Activated T-helper 1 cell treated with anti-CD3 and anti-CD28 coated beads, Interleukin-2, amount 50 U/mL, for 16 hours (primary cell): Measurements from ENCODE around the gene YPEL2.
"Not testable (repeated sequence)": the region's sequence is repeated elsewhere in the genome, so short reads cannot be mapped to it uniquely, and the experiment has no call there.

Experiments
- DNase-seq, 2 donors: peaks; one replicate each; pipeline ENCODE4 v3.0.0-alpha.2; 2020; ENCODE audit warnings: low read depth in 1 of 2, low spot score in 1 of 2

YPEL2 gene

GRCh38 chr17:59404471-59404870 lies 73.0 kb downstream of the YPEL2 start:
- DNase-seq = no peak

DNA sequence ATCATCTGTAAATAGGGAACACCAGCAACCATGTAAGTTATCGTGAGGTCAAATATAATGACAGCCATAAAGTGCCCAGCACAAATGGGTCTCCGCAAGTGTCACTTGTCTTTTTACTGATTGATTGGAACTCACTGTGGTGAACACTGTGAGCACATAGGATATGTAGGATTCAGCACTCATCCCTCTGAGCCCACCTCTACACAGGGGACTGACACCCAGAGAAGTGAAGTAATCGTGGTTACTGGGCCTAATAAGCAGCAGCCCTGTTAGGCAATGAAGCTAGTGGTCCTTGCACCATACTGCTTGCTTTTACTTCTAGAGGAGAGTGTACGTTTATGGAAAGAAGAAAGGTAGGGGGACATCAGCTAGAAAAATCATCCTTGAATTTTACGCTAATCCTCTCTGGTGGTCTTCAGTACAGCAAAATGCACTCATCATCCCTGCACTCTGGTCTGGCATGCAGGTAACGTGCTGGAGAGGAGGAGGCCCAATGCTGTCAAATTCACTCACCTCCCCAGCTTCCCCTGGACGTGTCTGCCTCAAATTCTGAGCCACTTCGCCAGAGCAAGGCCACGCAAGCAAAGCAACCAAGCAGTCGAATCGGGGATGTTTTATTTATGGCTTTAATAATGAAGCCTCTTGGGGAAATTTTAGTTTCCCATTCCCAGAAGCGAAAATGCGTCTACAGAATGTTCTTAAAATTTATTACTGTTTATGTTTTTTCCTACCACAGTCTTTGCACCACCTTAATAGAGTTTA lies 74.7 kb downstream of the YPEL2 start:
- no peak for DNase-seq

GRCh38 chr17:59406808-59407381 lies 75.4 kb downstream of the YPEL2 start:
- no peak for DNase-seq

DNA sequence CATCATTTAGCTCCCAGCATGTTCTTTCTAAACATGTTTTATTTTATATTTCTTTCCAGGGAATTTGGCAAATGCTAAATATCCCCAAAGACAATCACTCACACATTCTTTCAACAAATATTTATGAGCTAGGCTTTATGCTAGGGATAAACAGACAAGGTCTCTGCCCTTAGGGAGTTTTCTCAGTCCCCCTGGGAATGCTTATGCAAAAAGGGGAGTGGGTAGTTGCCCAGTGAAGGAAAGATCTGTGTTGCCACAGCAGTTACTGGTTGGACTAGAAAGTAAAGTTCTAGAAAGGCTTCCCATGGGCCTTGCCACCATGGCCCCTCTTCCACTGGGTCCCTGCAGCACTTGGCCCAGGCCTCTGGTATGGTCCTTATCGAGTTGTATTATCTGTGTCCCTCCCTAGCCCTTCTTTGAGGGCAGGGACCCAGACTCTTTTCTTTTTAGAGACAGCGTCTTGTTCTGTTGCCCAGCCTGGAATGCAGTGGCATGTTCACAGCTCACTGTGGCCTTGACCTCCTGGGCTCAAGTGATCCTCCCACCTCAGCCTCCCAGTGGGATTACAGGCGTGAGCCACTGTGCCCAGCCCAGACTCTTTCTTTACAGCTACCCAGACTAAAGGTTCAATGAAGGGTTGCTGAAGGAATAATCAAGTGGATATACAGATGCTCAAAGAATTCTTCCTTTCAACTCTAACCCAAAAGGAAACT lies 78.0 kb downstream of the YPEL2 start:
- no peak for DNase-seq

DNA sequence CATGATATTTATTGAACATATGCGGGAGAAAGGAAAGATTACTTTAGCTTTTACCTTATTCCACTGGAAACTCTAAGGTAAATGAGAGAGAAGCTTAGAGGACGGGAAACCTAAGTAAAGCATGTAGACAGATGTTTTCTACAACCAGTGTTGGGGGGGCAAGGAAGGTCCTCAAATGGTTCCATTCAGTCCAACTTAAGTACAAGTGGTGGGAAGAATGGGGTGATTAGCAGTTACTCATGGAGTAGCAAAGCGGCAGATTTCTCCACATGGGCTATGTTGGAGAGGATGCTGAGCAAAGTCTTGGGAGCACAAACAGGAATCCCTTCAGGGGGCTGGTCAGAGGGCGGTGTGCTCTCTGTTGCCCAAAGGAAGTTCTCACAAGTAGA lies 78.6 kb downstream of the YPEL2 start:
- no peak for DNase-seq

DNA sequence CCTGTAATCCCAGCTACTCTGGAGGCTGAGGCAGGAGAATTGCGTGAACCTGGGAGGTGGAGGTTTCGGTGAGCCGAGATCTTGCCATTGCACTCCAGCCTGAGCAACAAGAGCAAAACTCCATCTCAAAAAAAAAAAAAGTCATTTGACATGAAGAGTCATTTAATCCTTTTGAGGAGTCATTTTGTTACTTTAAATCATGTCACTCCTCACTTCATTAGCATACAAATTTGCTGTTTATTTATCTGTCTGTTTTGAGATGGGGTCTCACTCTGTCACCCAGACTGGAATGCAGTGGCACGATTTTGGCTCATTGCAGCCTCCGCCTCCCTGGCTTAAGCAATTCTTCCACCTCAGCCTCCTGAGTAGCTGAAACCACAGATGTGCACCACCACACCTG lies 81.0 kb downstream of the YPEL2 start:
- not testable (repeated sequence) for DNase-seq

DNA sequence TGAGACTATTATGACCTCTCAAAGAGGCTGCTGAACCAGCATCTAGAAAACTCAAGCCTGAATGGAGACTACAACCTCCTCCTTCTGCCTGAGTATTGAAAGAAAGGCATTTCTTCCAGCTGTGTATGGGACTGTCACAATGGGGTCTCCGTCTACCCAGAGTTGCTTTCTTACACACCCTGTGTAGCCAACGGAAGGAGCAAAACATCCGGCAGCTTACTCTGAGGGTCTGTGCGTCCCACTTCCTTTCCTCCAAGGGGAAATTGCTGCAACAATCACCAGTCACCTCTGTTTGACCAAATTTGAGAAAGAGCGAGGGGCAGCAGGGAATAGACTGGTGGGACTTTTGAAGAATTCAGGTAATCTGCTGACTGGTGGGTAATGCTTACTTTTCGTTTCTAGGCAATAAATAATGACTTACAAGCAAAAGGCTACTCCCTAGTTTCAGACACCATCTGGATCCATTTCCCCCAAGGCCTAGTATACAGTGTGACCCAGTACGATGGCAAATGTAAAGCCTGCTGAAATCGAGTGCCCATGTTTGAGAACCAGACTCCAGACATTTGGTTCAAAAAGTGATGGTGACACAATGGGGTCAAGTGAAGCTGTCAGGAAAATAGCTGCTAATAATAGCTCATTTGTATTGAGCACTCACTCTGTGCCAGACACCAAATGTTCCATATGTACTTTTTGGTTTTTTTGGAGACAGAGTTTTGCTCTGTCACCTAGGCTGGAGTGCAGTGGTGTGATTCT lies 81.7 kb downstream of the YPEL2 start:
- no peak for DNase-seq

DNA sequence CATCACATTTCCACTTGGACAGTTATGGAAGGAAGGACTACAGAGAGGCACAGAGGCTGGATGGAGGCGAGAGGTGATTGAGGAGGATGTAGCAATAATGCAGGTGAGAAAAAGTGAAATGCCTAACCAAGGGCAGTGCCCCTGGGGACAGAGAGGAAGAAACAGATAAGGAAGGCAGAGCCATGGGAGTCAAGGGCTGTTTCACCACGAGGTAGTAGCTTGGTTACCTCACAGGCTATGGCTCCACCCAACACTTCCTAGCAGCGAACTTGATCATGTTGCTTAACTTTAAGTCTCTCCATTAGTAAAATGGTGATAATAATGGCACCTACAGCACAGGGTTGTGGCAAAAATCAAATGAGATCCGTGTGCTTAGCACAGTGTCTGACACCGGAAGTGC lies 83.9 kb downstream of the YPEL2 start:
- DNase-seq = no peak

DNA sequence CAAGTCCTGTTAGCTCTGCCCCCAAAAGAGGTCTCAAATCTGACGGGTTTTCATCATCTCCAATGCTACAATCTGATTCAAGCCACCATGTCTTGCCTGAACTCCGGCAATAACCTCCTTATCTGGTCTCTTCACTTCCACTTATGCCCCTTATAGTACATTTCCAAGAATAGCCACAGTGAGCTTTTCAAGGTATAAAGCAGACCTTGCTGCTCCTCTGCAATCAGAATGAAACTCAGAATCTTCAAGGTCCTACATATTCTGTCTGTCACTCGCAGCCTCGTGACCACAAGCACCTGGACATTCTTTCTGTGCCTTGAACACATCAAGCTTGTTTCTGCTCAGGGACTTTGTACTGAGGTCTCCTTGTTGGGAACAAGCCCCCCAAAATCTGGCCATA lies 84.7 kb downstream of the YPEL2 start:
- DNase-seq = no peak

- no peak for DNase-seq
Observed at GRCh38 chr17:59417452-59417851, 86.0 kb downstream of the YPEL2 start.

DNA sequence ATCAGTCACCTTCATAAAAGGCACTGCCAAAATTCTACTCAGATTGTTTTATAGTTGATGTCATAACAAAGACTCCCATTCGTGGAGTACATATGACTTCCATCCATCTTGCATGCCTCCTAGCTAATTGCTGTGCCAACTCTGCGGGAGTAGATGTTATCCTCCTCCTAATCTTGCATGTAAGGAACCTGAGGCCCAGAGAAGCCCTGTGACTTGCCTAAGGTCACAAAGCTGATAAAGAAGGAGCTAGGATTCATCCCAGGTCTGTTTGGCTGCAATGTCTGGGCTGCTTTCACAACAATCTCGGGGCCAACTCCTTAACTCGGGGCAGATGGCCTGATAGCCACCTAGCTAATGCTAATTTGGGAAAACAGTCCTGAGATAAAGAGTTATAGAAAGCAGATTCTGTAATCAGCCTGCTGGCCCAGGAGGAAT lies 87.3 kb downstream of the YPEL2 start:
- no peak for DNase-seq

GRCh38 chr17:59420901-59421300 lies 89.4 kb downstream of the YPEL2 start:
- no peak for DNase-seq

- no peak for DNase-seq
Observed at GRCh38 chr17:59421722-59422121, 90.3 kb downstream of the YPEL2 start.

DNA sequence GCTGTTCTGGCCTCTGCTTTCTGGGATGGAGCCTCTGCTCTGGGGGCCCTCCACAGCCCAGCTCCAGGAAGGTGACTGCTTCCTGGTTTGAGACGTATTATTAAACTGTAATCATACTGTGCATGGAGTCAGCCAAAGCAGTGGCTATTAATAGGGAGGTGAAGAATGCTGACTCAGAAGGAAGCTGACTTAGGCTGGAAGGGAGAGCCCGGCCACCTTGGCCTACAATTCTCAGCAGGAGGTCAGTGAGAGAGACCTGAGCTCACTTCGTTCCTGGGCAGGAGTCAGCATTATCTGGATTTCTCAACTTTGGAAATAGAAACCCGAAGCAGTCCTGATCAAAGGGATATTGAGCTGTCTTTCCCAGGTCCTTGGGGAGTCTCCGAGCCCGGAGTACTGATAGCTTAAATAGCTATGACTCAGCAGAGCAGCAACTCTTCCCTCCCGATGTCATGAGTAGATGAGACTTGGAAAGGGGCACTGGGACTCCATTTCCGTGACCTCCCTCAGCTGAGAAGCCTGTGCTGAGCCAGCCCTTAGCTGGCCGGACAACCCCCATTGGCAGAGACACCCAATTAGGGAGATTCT lies 91.8 kb downstream of the YPEL2 start:
- no peak for DNase-seq

DNA sequence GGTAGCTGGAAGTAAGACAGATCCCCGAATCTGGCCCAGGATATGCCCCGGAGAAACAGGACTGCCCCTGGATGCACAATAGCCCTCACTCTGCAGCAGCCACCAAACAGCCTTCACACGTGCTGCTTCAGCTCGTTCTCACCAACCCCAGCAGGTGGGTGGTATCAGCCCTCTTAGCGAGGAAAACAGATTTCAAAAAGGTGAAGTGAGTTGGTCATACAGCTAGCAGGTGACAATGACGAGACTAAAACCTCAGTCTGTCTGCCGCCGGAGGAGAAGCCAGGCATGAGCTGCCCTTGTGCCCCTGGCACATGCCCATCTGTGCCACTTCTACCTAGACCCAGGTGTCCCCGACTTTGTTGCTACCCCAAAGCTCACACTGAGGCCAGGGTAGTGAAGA lies 92.4 kb downstream of the YPEL2 start:
- no peak for DNase-seq

- no peak for DNase-seq
Observed at GRCh38 chr17:59424331-59424730, 92.9 kb downstream of the YPEL2 start.

GRCh38 chr17:59425085-59425931 lies 93.9 kb downstream of the YPEL2 start:
- DNase-seq = no peak

- DNase-seq = no peak
Observed at GRCh38 chr17:59426031-59426430, 94.6 kb downstream of the YPEL2 start.

GRCh38 chr17:59427425-59427921 lies 96.0 kb downstream of the YPEL2 start:
- DNase-seq = peak in 1 of 2 donors; percentile 17

- DNase-seq = no peak
Observed at GRCh38 chr17:59427996-59428395, 96.5 kb downstream of the YPEL2 start.
